CD14-positive monocyte (primary cell): ENCODE results near the gene FAM9C. TPM values are rescaled to one million over a fixed set of nuclear protein-coding genes. Genes with fewer than 3 reads are reported as not detected.
A peak's percentile ranks its signal among the peaks of the same experiment; 100 is the strongest.

Experiments used
- DNase-seq, 3 donors: peaks; one replicate each; pipeline ENCODE4 v3.0.0-alpha.2; 2011 to 2022
- H2AFZ ChIP-seq: 2 replicates; pipeline ENCODE4 v1.6.0; 2012; ENCODE audit warnings: mild to moderate bottlenecking, low read depth, low read length, inconsistent platforms; ENCODE audit not compliant: insufficient read depth, poor library complexity, severe bottlenecking
- H3K27ac ChIP-seq, 2 donors: 1 replicate in 1 of 2; 2 replicates in 1 of 2; pipeline ENCODE4 v1.5.1; 2012 to 2013; ENCODE audit warnings: low read length in 2 of 2, control low read depth in 1 of 2, inconsistent platforms in 1 of 2, low read depth in 1 of 2, mild to moderate bottlenecking in 1 of 2
- H3K27me3 ChIP-seq, 2 donors: one replicate each; pipeline versions ENCODE4 v1.6.0 to v1.6.1; 2011 to 2013; ENCODE audit warnings: low read length in 2 of 2; ENCODE audit not compliant: control insufficient read depth in 2 of 2, insufficient read depth in 2 of 2
- H3K36me3 ChIP-seq, 2 donors: replicated peaks in 1 of 2; 1 replicate in 1 of 2; 2 replicates in 1 of 2; pipeline versions ENCODE4 v1.5.1 to v1.6.1; 2012 to 2013; ENCODE audit warnings: low read length in 2 of 2, control low read depth in 1 of 2, inconsistent platforms in 1 of 2, mild to moderate bottlenecking in 1 of 2; ENCODE audit not compliant: insufficient read depth in 2 of 2, control insufficient read depth in 1 of 2
- H3K4me1 ChIP-seq, 2 donors: 1 replicate in 1 of 2; 2 replicates in 1 of 2; pipeline versions ENCODE4 v1.5.1 to v1.6.1; 2012 to 2013; ENCODE audit warnings: low read length in 2 of 2, control low read depth in 1 of 2, inconsistent platforms in 1 of 2, mild to moderate bottlenecking in 1 of 2, moderate library complexity in 1 of 2; ENCODE audit not compliant: insufficient read depth in 2 of 2, control insufficient read depth in 1 of 2
- H3K4me2 ChIP-seq: replicated peaks from 2 replicates; pipeline ENCODE3; 2012; ENCODE audit warnings: low read length, moderate library complexity, mild to moderate bottlenecking; ENCODE audit not compliant: poor library complexity, severe bottlenecking; ENCODE audit errors: extremely low read depth
- H3K4me3 ChIP-seq, 3 experiments: fragments of 200-600 bp in 1 of 3; sonication (generic) in 1 of 3; replicated peaks in 1 of 3; 1 replicate in 2 of 3; 2 replicates in 1 of 3; pipeline ENCODE4 v1.5.1; 2011 to 2013; ENCODE audit warnings: low read length in 3 of 3, mild to moderate bottlenecking in 3 of 3, control low read depth in 2 of 3, low read depth in 2 of 3, inconsistent platforms in 1 of 3, moderate library complexity in 1 of 3
- H3K79me2 ChIP-seq: 2 replicates; pipeline ENCODE4 v1.6.0; 2012; ENCODE audit warnings: mild to moderate bottlenecking, control low read depth, inconsistent platforms, low read length, moderate library complexity; ENCODE audit not compliant: insufficient read depth
- H3K9ac ChIP-seq: 2 replicates; pipeline ENCODE4 v1.6.0; 2017; ENCODE audit warnings: low read length, mild to moderate bottlenecking; ENCODE audit not compliant: insufficient read depth, poor library complexity, severe bottlenecking
- H3K9me3 ChIP-seq, 2 donors: replicated peaks in 1 of 2; 1 replicate in 1 of 2; 2 replicates in 1 of 2; pipeline versions ENCODE4 v1.5.1 to v1.6.1; 2012 to 2013; ENCODE audit warnings: low read length in 2 of 2, control low read depth in 1 of 2; ENCODE audit not compliant: control insufficient read depth in 1 of 2, insufficient read depth in 1 of 2
- H4K20me1 ChIP-seq: 2 replicates; pipeline ENCODE4 v1.6.0; 2012; ENCODE audit warnings: mild to moderate bottlenecking, low read length, control low read depth, moderate library complexity; ENCODE audit not compliant: insufficient read depth
- H3K27ac Mint-ChIP-seq, 7 donors: one replicate each; pipeline ENCODE4 v1.8.0; 2020; ENCODE audit warnings: mild to moderate bottlenecking in 7 of 7, mixed read lengths in 7 of 7, moderate library complexity in 6 of 7, inconsistent platforms in 2 of 7
- H3K27me3 Mint-ChIP-seq, 3 donors: one replicate each; pipeline ENCODE4 v1.8.0; 2021 to 2022; ENCODE audit warnings: low read depth in 3 of 3, mild to moderate bottlenecking in 3 of 3, mixed read lengths in 3 of 3, moderate library complexity in 3 of 3, inconsistent platforms in 1 of 3
- H3K36me3 Mint-ChIP-seq, 2 donors: one replicate each; pipeline ENCODE4 v1.8.0; 2020; ENCODE audit warnings: mixed read lengths in 2 of 2, inconsistent platforms in 1 of 2, mild to moderate bottlenecking in 1 of 2
- H3K4me1 Mint-ChIP-seq: one replicate; pipeline ENCODE4 v1.8.0; 2020; ENCODE audit warnings: mild to moderate bottlenecking, mixed read lengths
- H3K4me3 Mint-ChIP-seq, 2 donors: one replicate each; pipeline ENCODE4 v1.8.0; 2020; ENCODE audit warnings: mild to moderate bottlenecking in 2 of 2, mixed read lengths in 2 of 2, moderate library complexity in 1 of 2
- H3K9me3 Mint-ChIP-seq, 7 donors: one replicate each; pipeline ENCODE4 v1.8.0; 2020 to 2022; ENCODE audit warnings: mixed read lengths in 7 of 7, mild to moderate bottlenecking in 6 of 7, moderate library complexity in 6 of 7, inconsistent platforms in 2 of 7
- CTCF ChIP-seq: fragments of 200-600 bp; IDR thresholded peaks from one replicate; pipeline ENCODE4 v1.8.0; 2022; ENCODE audit warnings: antibody characterized with exemption, mild to moderate bottlenecking
- WGBS: methylation state at CpG from one replicate; pipeline ENCODE4 v1.1.5; 2013; ENCODE audit warnings: missing lambda C conversion rate; ENCODE audit not compliant: insufficient coverage; 5-methylcytosine and 5-hydroxymethylcytosine counted together
- intact Hi-C, 2 donors: fragments of 100-400 bp; cut with micrococcal nuclease; formaldehyde crosslinking; loops; one replicate each; pipeline versions ENCODE4 v1.15.0 to v1.15.1; 2023
- polyA plus RNA-seq, 3 donors: library from polyadenylated mRNA; depleted of rRNA in 1 of 3; unstranded in 2 of 3; stranded (reverse) in 1 of 3; fragments of 300-500 nt in 2 of 3; fragments of >200 nt in 1 of 3; fragmentation: Illumina TruSeq in 2 of 3; gene quantifications; 1 replicate in 2 of 3; 2 replicates in 1 of 3; pipeline ENCODE4 v1.2.3, GENCODE V29; 2012 to 2021

FAM9C gene
- polyA plus RNA-seq, 3 donors = not detected

- peaks cover 19 to 21% of the 10 kb centered on the region in 2 donors for H3K4me1 ChIP-seq
- intact Hi-C loops = no loop called here
- H2AFZ ChIP-seq = peak overlapping the region; percentile 49
Measured at GRCh38 chrX:13029637-13029886, 14.9 kb downstream of the FAM9C start.

GRCh38 chrX:13028871-13029636 is 15.4 kb downstream of the FAM9C start:
- no peaks in the 10 kb centered on the region for H3K9me3 ChIP-seq
- no peaks in the 10 kb centered on the region for H3K36me3 ChIP-seq
- H3K4me2 ChIP-seq = peak overlapping the region; percentile 50
- intact Hi-C loops = no loop called here
- H2AFZ ChIP-seq = peak overlapping the region; percentile 49
- peak overlapping the region in 1 of 2 donors; percentile 53 for H3K4me3 Mint-ChIP-seq
- H3K27ac ChIP-seq = peak overlapping the region in 1 of 2 donors; percentile 16
- no CpG with 5 or more reads among the region's 6 CpGs for WGBS
- H3K79me2 ChIP-seq = no peaks in the 10 kb centered on the region
- peaks cover 0 to 4% (median 0%) of the 10 kb centered on the region in 7 donors for H3K9me3 Mint-ChIP-seq
- H3K9ac ChIP-seq = no peak overlapping the region
- no peak for TF ChIP-seq CTCF
- peaks cover 0 to 57% of the 10 kb centered on the region in 2 donors for H3K27me3 ChIP-seq
- no peaks in the 10 kb centered on the region for H3K36me3 Mint-ChIP-seq
- H3K27ac Mint-ChIP-seq = peak overlapping the region in 6 of 7 donors; percentile 35 to 73 (median 64)
- H4K20me1 ChIP-seq = no peaks in the 10 kb centered on the region
- H3K27me3 Mint-ChIP-seq = peaks cover 0 to 39% (median 0%) of the 10 kb centered on the region in 3 donors
- DNase-seq = peak in 2 of 3 donors; percentile 19 to 27
- H3K4me1 ChIP-seq = peaks cover 19 to 21% of the 10 kb centered on the region in 2 donors
- H3K4me3 ChIP-seq = peak overlapping the region in 1 of 3 experiments; percentile 9
- H3K4me1 Mint-ChIP-seq = peaks cover 37% of the 10 kb centered on the region

More at GRCh38 chrX:13029637-13029886, 14.9 kb downstream of the FAM9C start:
- Histone ChIP-seq H3K4me3 (no peak overlapping the region), H3K4me2 (peak overlapping the region; percentile 50), H3K9me3 (no peaks in the 10 kb centered on the region), H3K9ac (no peak overlapping the region), H3K79me2 (no peaks in the 10 kb centered on the region), H3K27ac (peak overlapping the region in 1 of 2 donors; percentile 16), H3K27me3 (peaks cover 0 to 55% of the 10 kb centered on the region in 2 donors), H4K20me1 (no peaks in the 10 kb centered on the region), H3K36me3 (no peaks in the 10 kb centered on the region)
- H3K4me3 Mint-ChIP-seq = peak overlapping the region in 1 of 2 donors; percentile 53
- H3K27ac Mint-ChIP-seq = peak overlapping the region in 5 of 7 donors; percentile 35 to 73 (median 68)
- peaks cover 0 to 4% (median 0%) of the 10 kb centered on the region in 7 donors for H3K9me3 Mint-ChIP-seq
- no peak for TF ChIP-seq CTCF
- DNase-seq = no peak
- no peaks in the 10 kb centered on the region for H3K36me3 Mint-ChIP-seq
- H3K4me1 Mint-ChIP-seq = peaks cover 35% of the 10 kb centered on the region
- H3K27me3 Mint-ChIP-seq = peaks cover 0 to 39% (median 0%) of the 10 kb centered on the region in 3 donors
